H1 (cell line): Measurements from ENCODE around the gene ARID5B. TPM values are rescaled to one million over a fixed set of nuclear protein-coding genes. Genes with fewer than 3 reads are reported as not detected.

ENCODE experiments used
- CTCF ChIA-PET: fragments of 300-600 bp; sonication (Branson Sonifier 250); formaldehyde crosslinking; loops from one replicate; lab custom pipeline; 2021; ENCODE audit not compliant: partially characterized antibody; lab: Charles Lee
- POLR2A ChIA-PET: fragments of 300-600 bp; sonication (Branson Sonifier 250); formaldehyde crosslinking; loops from one replicate; lab custom pipeline; 2021; ENCODE audit warnings: inconsistent platforms; ENCODE audit not compliant: partially characterized antibody; lab: Charles Lee
- DNase-seq, 2 experiments: peaks; one replicate each; pipeline versions ENCODE4 v3.0.0 to v3.0.0-alpha.2; 2010 to 2022; ENCODE audit warnings: low spot score in 2 of 2, low read depth in 1 of 2, mixed read lengths in 1 of 2
- FAIRE-seq: peaks from 2 replicates; lab custom pipeline; 2011; peaks lifted over from hg19 to GRCh38; lab: Jason Lieb, UNC
- H2AFZ ChIP-seq: 2 replicates; pipeline ENCODE4 v1.8.1; 2012; ENCODE audit warnings: low read length, inconsistent platforms
- H2AK5ac ChIP-seq: 2 replicates; pipeline ENCODE4 v1.6.1; 2013; ENCODE audit warnings: low read depth, low read length
- H2BK120ac ChIP-seq: replicated peaks from 2 replicates; pipeline ENCODE3; 2013; ENCODE audit warnings: low read depth, low read length, inconsistent platforms
- H2BK12ac ChIP-seq: 2 replicates; pipeline ENCODE4 v1.6.1; 2013; ENCODE audit warnings: low read depth, low read length
- H2BK15ac ChIP-seq: 2 replicates; pipeline ENCODE4 v1.6.1; 2013; ENCODE audit warnings: low read length
- H2BK20ac ChIP-seq: 2 replicates; pipeline ENCODE4 v1.6.1; 2013; ENCODE audit warnings: low read length
- H2BK5ac ChIP-seq: 2 replicates; pipeline ENCODE4 v1.6.1; 2013; ENCODE audit warnings: low read depth, low read length
- H3K14ac ChIP-seq: 2 replicates; pipeline ENCODE4 v1.6.1; 2013; ENCODE audit warnings: inconsistent platforms; ENCODE audit not compliant: insufficient read length
- H3K18ac ChIP-seq: 2 replicates; pipeline ENCODE4 v1.6.1; 2013; ENCODE audit warnings: low read length; ENCODE audit errors: extremely low read depth
- H3K23ac ChIP-seq: 2 replicates; pipeline ENCODE4 v1.6.1; 2013; ENCODE audit warnings: inconsistent platforms; ENCODE audit not compliant: insufficient read length
- H3K23me2 ChIP-seq: 2 replicates; pipeline ENCODE4 v1.6.1; 2013; ENCODE audit warnings: low read depth, low read length
- H3K27ac ChIP-seq: 2 replicates; pipeline ENCODE4 v1.6.1; 2011; ENCODE audit warnings: low read depth, low read length, inconsistent platforms
- H3K27me3 ChIP-seq, 4 experiments: replicated peaks in 1 of 4; 1 replicate in 1 of 4; 2 replicates in 3 of 4; pipeline versions ENCODE4 v1.6.1 to v1.8.1; 2011 to 2013; ENCODE audit warnings: low read length in 3 of 4, mild to moderate bottlenecking in 3 of 4, inconsistent platforms in 2 of 4, mixed read lengths in 2 of 4, moderate library complexity in 1 of 4; ENCODE audit not compliant: control insufficient read depth in 3 of 4, insufficient read depth in 3 of 4; ENCODE audit errors: extremely low read depth in 1 of 4
- H3K36me3 ChIP-seq, 4 experiments: 2 replicates each; pipeline versions ENCODE4 v1.6.1 to v1.8.1; 2011 to 2013; ENCODE audit warnings: mild to moderate bottlenecking in 4 of 4, low read length in 3 of 4, moderate library complexity in 2 of 4, control low read depth in 1 of 4, inconsistent platforms in 1 of 4; ENCODE audit not compliant: insufficient read depth in 4 of 4, control insufficient read depth in 2 of 4
- H3K4ac ChIP-seq: replicated peaks from 2 replicates; pipeline ENCODE3; 2013; ENCODE audit warnings: low read length, low read depth, mixed read lengths, inconsistent platforms; ENCODE audit not compliant: insufficient read length
- H3K4me1 ChIP-seq, 4 experiments: replicated peaks in 1 of 4; 1 replicate in 1 of 4; 2 replicates in 3 of 4; pipeline versions ENCODE4 v1.6.1 to v1.8.1; 2011 to 2013; ENCODE audit warnings: low read length in 3 of 4, inconsistent platforms in 2 of 4, mixed read lengths in 1 of 4; ENCODE audit not compliant: insufficient read depth in 4 of 4, control insufficient read depth in 3 of 4
- H3K4me2 ChIP-seq, 2 experiments: 2 replicates each; pipeline versions ENCODE4 v1.6.1 to v1.8.1; 2011 to 2013; ENCODE audit warnings: low read depth in 2 of 2, low read length in 2 of 2, control low read depth in 1 of 2, inconsistent platforms in 1 of 2, mild to moderate bottlenecking in 1 of 2; ENCODE audit not compliant: insufficient read depth in 1 of 2
- H3K4me3 ChIP-seq, 4 experiments: fragments of 200-600, 300-600 bp in 1 of 4; sonication (generic), shearing (Covaris generic), sonication (Bioruptor Twin) in 1 of 4; 2 replicates each; pipeline versions ENCODE4 v1.5.1 to v1.8.1; 2011 to 2016; ENCODE audit warnings: low read length in 4 of 4, low read depth in 3 of 4, control low read depth in 2 of 4, inconsistent platforms in 2 of 4, mild to moderate bottlenecking in 2 of 4, mixed read lengths in 1 of 4, moderate library complexity in 1 of 4; ENCODE audit not compliant: insufficient read depth in 2 of 4; ENCODE audit errors: extremely low read depth in 1 of 4
- H3K56ac ChIP-seq: replicated peaks from 2 replicates; pipeline ENCODE3; 2013; ENCODE audit warnings: low read depth, mild to moderate bottlenecking, mixed read lengths, low read length, inconsistent platforms; ENCODE audit not compliant: insufficient read length
- H3K79me1 ChIP-seq: 2 replicates; pipeline ENCODE4 v1.6.1; 2013; ENCODE audit warnings: low read depth, low read length, control low read depth
- H3K79me2 ChIP-seq, 2 experiments: 2 replicates each; pipeline versions ENCODE4 v1.6.1 to v1.8.1; 2012 to 2013; ENCODE audit warnings: low read length in 2 of 2, mild to moderate bottlenecking in 2 of 2, inconsistent platforms in 1 of 2; ENCODE audit not compliant: insufficient read depth in 2 of 2, control insufficient read depth in 1 of 2
- H3K9ac ChIP-seq, 4 experiments: replicated peaks in 1 of 4; 1 replicate in 1 of 4; 2 replicates in 3 of 4; pipeline versions ENCODE4 v1.6.1 to v1.8.1; 2011 to 2013; ENCODE audit warnings: low read depth in 3 of 4, low read length in 3 of 4, control low read depth in 2 of 4, mild to moderate bottlenecking in 2 of 4, moderate library complexity in 2 of 4, inconsistent platforms in 1 of 4; ENCODE audit errors: extremely low read depth in 1 of 4
- H3K9me3 ChIP-seq, 2 experiments: 2 replicates each; pipeline versions ENCODE4 v1.6.1 to v1.8.1; 2012 to 2013; ENCODE audit warnings: mild to moderate bottlenecking in 2 of 2, moderate library complexity in 2 of 2, control low read depth in 1 of 2, inconsistent platforms in 1 of 2, low read depth in 1 of 2, low read length in 1 of 2, mixed read lengths in 1 of 2; ENCODE audit not compliant: insufficient read depth in 2 of 2
- H4K20me1 ChIP-seq, 2 experiments: replicated peaks in 1 of 2; 2 replicates each; pipeline versions ENCODE3 to v1.8.1; 2011 to 2013; ENCODE audit warnings: inconsistent platforms in 2 of 2, low read length in 2 of 2, mild to moderate bottlenecking in 1 of 2; ENCODE audit not compliant: insufficient read depth in 2 of 2, control insufficient read depth in 1 of 2
- H4K5ac ChIP-seq: 2 replicates; pipeline ENCODE4 v1.6.1; 2013; ENCODE audit warnings: low read length, low read depth, mixed read lengths, inconsistent platforms; ENCODE audit not compliant: insufficient read length
- H4K8ac ChIP-seq: 2 replicates; pipeline ENCODE4 v1.8.0; 2013; ENCODE audit warnings: mild to moderate bottlenecking, moderate library complexity, low read length, inconsistent platforms; ENCODE audit not compliant: insufficient read depth; ENCODE audit errors: extremely low read depth
- H4K91ac ChIP-seq: replicated peaks from 2 replicates; pipeline ENCODE3; 2013; ENCODE audit warnings: low read length, mixed read lengths, inconsistent platforms; ENCODE audit not compliant: insufficient read length
- ATF3 ChIP-seq: IDR thresholded peaks from 2 replicates; pipeline ENCODE4 v1.6.1; 2011; ENCODE audit warnings: low read depth, mild to moderate bottlenecking, low read length; ENCODE audit not compliant: insufficient read depth
- BCL11A ChIP-seq, 2 experiments: IDR thresholded peaks; one replicate each; pipeline ENCODE4 v1.6.1; 2011; ENCODE audit warnings: low read depth in 2 of 2, low read length in 2 of 2, mild to moderate bottlenecking in 2 of 2
- CBX8 ChIP-seq: fragments of 300-800, 300-1000 bp; sonication (generic); IDR thresholded peaks from 2 replicates; pipeline ENCODE4 v1.7.1; 2016; ENCODE audit warnings: low read depth, low read length, borderline replicate concordance
- EGR1 ChIP-seq: IDR thresholded peaks from 2 replicates; pipeline ENCODE4 v1.6.1; 2011; ENCODE audit warnings: low read depth, low read length, borderline replicate concordance
- EP300 ChIP-seq, 2 experiments: IDR thresholded peaks; 1 replicate in 1 of 2; 2 replicates in 1 of 2; pipeline ENCODE4 v1.6.1; 2011 to 2012; ENCODE audit warnings: low read depth in 2 of 2, low read length in 2 of 2, mild to moderate bottlenecking in 2 of 2, borderline replicate concordance in 1 of 2, inconsistent platforms in 1 of 2, moderate library complexity in 1 of 2
- GTF2F1 ChIP-seq: IDR thresholded peaks from 2 replicates; pipeline ENCODE4 v1.6.1; 2012; ENCODE audit warnings: low read depth, low read length, improper control_type of control experiment, borderline replicate concordance
- HDAC6 ChIP-seq: IDR thresholded peaks from one replicate; pipeline ENCODE4 v1.7.1; 2012; ENCODE audit warnings: low read depth, mild to moderate bottlenecking, inconsistent platforms, low read length, moderate library complexity
- MAFK ChIP-seq: IDR thresholded peaks from 2 replicates; pipeline ENCODE4 v1.6.1; 2012; ENCODE audit warnings: low read depth, mild to moderate bottlenecking, improper control_type of control experiment, low read length
- RFX5 ChIP-seq: IDR thresholded peaks from 2 replicates; pipeline ENCODE4 v1.6.1; 2011; ENCODE audit warnings: low read depth, low read length, improper control_type of control experiment, borderline replicate concordance
- SIX5 ChIP-seq: IDR thresholded peaks from 2 replicates; pipeline ENCODE4 v1.6.1; 2011; ENCODE audit warnings: mild to moderate bottlenecking, low read depth, low read length
- SP1 ChIP-seq: IDR thresholded peaks from 2 replicates; pipeline ENCODE4 v1.6.1; 2011; ENCODE audit warnings: low read depth, low read length
- WGBS, 2 experiments: shearing (Covaris generic) in 1 of 2; methylation state at CpG; one replicate each; pipeline versions ENCODE4 v1.1.6 to v1.1.7; 2013 to 2015; ENCODE audit warnings: low lambda C conversion rate in 2 of 2, mixed read lengths in 2 of 2, inconsistent platforms in 1 of 2, low coverage in 1 of 2, missing lambda C conversion rate in 1 of 2; ENCODE audit not compliant: insufficient replicate concordance in 2 of 2, insufficient coverage in 1 of 2, insufficient read length in 1 of 2; ENCODE audit errors: extremely low coverage in 1 of 2, missing lambda C conversion rate in 1 of 2; 5-methylcytosine and 5-hydroxymethylcytosine counted together
- polyA plus RNA-seq, 7 experiments: library from polyadenylated mRNA; depleted of rRNA in 3 of 7; stranded (reverse) in 5 of 7; unstranded in 2 of 7; fragments of >200 nt in 5 of 7; fragments of 200-250 nt in 2 of 7; gene quantifications; 1 replicate in 5 of 7; 2 replicates in 1 of 7; 4 replicates in 1 of 7; pipeline versions ENCODE4 v1.2.1 to v1.2.3, GENCODE V29; 2011 to 2013; ENCODE audit warnings: missing spikeins in 2 of 7, mixed read lengths in 2 of 7
- total RNA-seq: library from RNA; stranded (reverse); fragmentation: NEBNext Ultra II Directional; extraction: Animal tissue kit (Norgen Biotek cat#: 25700); gene quantifications from 2 replicates; pipeline ENCODE4 v1.2.1, GENCODE V29; 2021

Gene ARID5B
- total and polyA plus RNA-seq, 2 of the 8 experiments (the other 6 are each of a cell fraction or from before 2014, with no cell fraction given), result 0.21 to 1.1 TPM

DNA sequence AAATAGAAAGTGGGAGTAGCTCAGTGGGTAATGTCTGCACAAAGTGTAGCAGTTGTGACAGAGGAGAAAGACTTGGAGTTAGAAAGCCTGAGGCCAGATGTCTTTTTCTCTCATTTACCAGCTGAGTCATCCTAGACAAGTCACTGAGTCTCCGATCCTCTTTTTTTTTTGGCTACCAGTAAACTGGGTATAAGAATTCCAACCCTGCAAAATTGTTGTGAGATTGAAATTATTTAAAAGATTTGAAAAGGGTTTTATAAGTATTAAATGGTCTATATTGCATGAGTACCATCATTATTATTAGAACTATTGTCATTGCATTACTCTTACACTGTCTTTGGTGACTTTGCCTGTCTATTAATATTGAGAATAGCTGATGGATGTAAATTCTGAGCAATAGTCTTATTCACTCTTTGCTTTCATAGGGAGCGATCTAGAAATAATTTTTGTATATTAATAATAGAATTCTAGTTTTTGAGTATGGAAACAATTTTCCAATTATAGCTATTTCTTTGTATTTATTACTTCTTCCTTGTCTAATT lies 74.0 kb downstream of the ARID5B start:
- no peak for FAIRE-seq

More for the DNA sequence above, 74.0 kb downstream of the ARID5B start:
- no peak overlapping the region for H2BK12ac ChIP-seq
- no peak overlapping the region for H2AFZ ChIP-seq
- H3K79me2 ChIP-seq, result no peaks in the 10 kb centered on the region
- no peak overlapping the region for H3K23ac ChIP-seq
- no peaks in the 10 kb centered on the region for H3K79me1 ChIP-seq
- H3K9me3 ChIP-seq, result no peaks in the 10 kb centered on the region
- H4K91ac ChIP-seq, result no peak overlapping the region
- WGBS, 2 experiments, result 86% methylated on average over 2 of the region's 2 CpGs; no CpG with 5 or more reads in 1 of the 2 experiments
- POLR2A ChIA-PET, result no interaction called here
- H3K9ac ChIP-seq, result no peak overlapping the region
- H3K36me3 ChIP-seq, result no peaks in the 10 kb centered on the region
- no peak overlapping the region for H2BK15ac ChIP-seq
- no peak overlapping the region for H3K14ac ChIP-seq
- no peak overlapping the region for H4K8ac ChIP-seq
- no peak overlapping the region for H4K5ac ChIP-seq
- no peak for DNase-seq
- H3K4me2 ChIP-seq, result no peak overlapping the region
- H2BK5ac ChIP-seq, result no peak overlapping the region
- H2BK20ac ChIP-seq, result no peak overlapping the region
- no peaks in the 10 kb centered on the region for H4K20me1 ChIP-seq
- no peak overlapping the region for H2BK120ac ChIP-seq
- H2AK5ac ChIP-seq, result no peak overlapping the region
- H3K4me3 ChIP-seq, result no peak overlapping the region
- no peak overlapping the region for H3K27ac ChIP-seq
- no peak for TF ChIP-seq ATF3
- no peak for TF ChIP-seq BCL11A (IDR thresholded peaks at IDR 0.05; ENCODE audit: low read depth in 2 of 2, low read length in 2 of 2)
- no peak for TF ChIP-seq SIX5
- no peak for TF ChIP-seq EGR1
- TF ChIP-seq CBX8, result no peak
- TF ChIP-seq GTF2F1, result no peak
- TF ChIP-seq EP300 (IDR thresholded peaks at IDR 0.05; ENCODE audit: borderline replicate concordance in 1 of 2, low read depth in 2 of 2, low read length in 2 of 2), result no peak
- no peak for TF ChIP-seq RFX5
- TF ChIP-seq MAFK, result no peak
- no peak for TF ChIP-seq HDAC6
- TF ChIP-seq SP1, result no peak
- H3K56ac ChIP-seq, result no peak overlapping the region
- no peaks in the 10 kb centered on the region for H3K4me1 ChIP-seq
- CTCF ChIA-PET, result interaction anchor here (0.5 to 1.7 kb wide), 4 partner anchors 62 to 438 kb away, joined by 3 read pairs; no protein-coding TSS in a partner anchor
- H3K4ac ChIP-seq, result no peak overlapping the region
- H3K27me3 ChIP-seq, result no peaks in the 10 kb centered on the region
- H3K23me2 ChIP-seq, result no peaks in the 10 kb centered on the region
- H3K18ac ChIP-seq, result no peak overlapping the region
